HepG2 (cell line): Measurements from ENCODE around the gene NDUFV1. TPM values are rescaled to one million over a fixed set of nuclear protein-coding genes. Genes with fewer than 3 reads are reported as not detected.
A peak's percentile ranks its signal among the peaks of the same experiment; 100 is the strongest.

ENCODE experiments used
- ATF2 ChIP-seq: sonication (generic); formaldehyde crosslinking; IDR thresholded peaks from 2 replicates; pipeline ENCODE4 v1.4.0; 2020; ENCODE audit warnings: missing genetic modification reagents
- HMG20A ChIP-seq: IDR thresholded peaks from 2 replicates; pipeline ENCODE4 v1.6.1; 2016; ENCODE audit warnings: borderline replicate concordance
- NFE2L1 ChIP-seq: sonication (generic); formaldehyde crosslinking; IDR thresholded peaks from 2 replicates; pipeline ENCODE4 v1.4.0; 2020; ENCODE audit warnings: missing genetic modification reagents, mild to moderate bottlenecking, borderline replicate concordance
- PHB2 ChIP-seq: fragments of 450-650 bp; IDR thresholded peaks from 2 replicates; pipeline ENCODE4 v1.6.1; 2018; ENCODE audit not compliant: partially characterized antibody
- SKIL ChIP-seq: sonication (generic); formaldehyde crosslinking; IDR thresholded peaks from 2 replicates; pipeline ENCODE4 v1.8.0; 2022; ENCODE audit warnings: missing genetic modification reagents, mild to moderate bottlenecking, moderate library complexity, borderline replicate concordance
- THAP7 ChIP-seq: sonication (generic); formaldehyde crosslinking; IDR thresholded peaks from 2 replicates; pipeline ENCODE4 v1.8.1; 2023; ENCODE audit warnings: mild to moderate bottlenecking, missing genetic modification reagents
- ZBTB40 ChIP-seq, 2 experiments: fragments of 450-650 bp in 1 of 2; sonication (generic) in 1 of 2; formaldehyde crosslinking in 1 of 2; IDR thresholded peaks; 2 replicates each; pipeline versions ENCODE4 v1.6.1 to v1.8.0; 2016 to 2022; ENCODE audit warnings: antibody characterized with exemption in 1 of 2, mild to moderate bottlenecking in 1 of 2, missing genetic modification reagents in 1 of 2
- ZFP62 ChIP-seq: sonication (generic); formaldehyde crosslinking; IDR thresholded peaks from 2 replicates; pipeline ENCODE4 v1.4.0; 2020; ENCODE audit warnings: missing genetic modification reagents
- ZIK1 ChIP-seq: sonication (generic); formaldehyde crosslinking; IDR thresholded peaks from 2 replicates; pipeline ENCODE4 v1.5.0; 2020; ENCODE audit warnings: mild to moderate bottlenecking, low read depth, missing genetic modification reagents, borderline replicate concordance
- ZNF670 ChIP-seq: sonication (generic); formaldehyde crosslinking; IDR thresholded peaks from 2 replicates; pipeline ENCODE4 v1.8.0; 2022; ENCODE audit warnings: mild to moderate bottlenecking, missing genetic modification reagents, borderline replicate concordance
- ZNF724P ChIP-seq: sonication (generic); formaldehyde crosslinking; IDR thresholded peaks from 2 replicates; pipeline ENCODE4 v1.8.0; 2022; ENCODE audit warnings: missing genetic modification reagents, borderline replicate concordance
- ZNF850 ChIP-seq: sonication (generic); formaldehyde crosslinking; conservative IDR thresholded peaks from 2 replicates; pipeline ENCODE4 v1.9.0; 2021; ENCODE audit warnings: mild to moderate bottlenecking, missing genetic modification reagents
- ZNF878 ChIP-seq: sonication (generic); formaldehyde crosslinking; IDR thresholded peaks from 2 replicates; pipeline ENCODE4 v1.8.1; 2023; ENCODE audit warnings: mild to moderate bottlenecking, missing genetic modification reagents, moderate library complexity
- polyA plus RNA-seq, 8 experiments: library from polyadenylated mRNA; depleted of rRNA in 3 of 8; stranded (reverse) in 7 of 8; unstranded in 1 of 8; fragments of >200 nt; fragmentation: Illumina TruSeq in 4 of 8; extraction: Trizol in 4 of 8; gene quantifications; 2 replicates each; pipeline versions ENCODE4 v1.2.1 to v1.2.3, GENCODE V29; 2011 to 2016; ENCODE audit warnings: low read depth in 4 of 8, missing spikeins in 1 of 8, mixed read lengths in 1 of 8; ENCODE audit not compliant: insufficient read depth in 1 of 8
- total RNA-seq, 5 experiments: library from RNA; depleted of rRNA; stranded (reverse); fragments of >200 nt; fragmentation: Illumina TruSeq; extraction: Trizol; gene quantifications; 2 replicates each; pipeline ENCODE4 v1.2.3, GENCODE V29; 2016; ENCODE audit warnings: low read depth in 1 of 5

Gene NDUFV1
- total and polyA plus RNA-seq, 2 of the 13 experiments (the other 11 are each of a cell fraction or from before 2014, with no cell fraction given): 88.9 to 137 TPM

- TF ChIP-seq SKIL (CRISPR knock-in tag): no peak
- TF ChIP-seq ZNF670 (CRISPR knock-in tag): no peak
- no peak for TF ChIP-seq ZIK1
- TF ChIP-seq NFE2L1 (CRISPR knock-in tag): no peak
- TF ChIP-seq PHB2: no peak
- TF ChIP-seq HMG20A: no peak
- TF ChIP-seq ZNF724P (CRISPR knock-in tag): no peak
- peak; percentile 68 for TF ChIP-seq THAP7 (CRISPR knock-in tag)
- TF ChIP-seq ZNF850 (CRISPR knock-in tag): no peak
- TF ChIP-seq ZFP62 (CRISPR knock-in tag): no peak
- TF ChIP-seq ATF2 (CRISPR knock-in tag): no peak
- TF ChIP-seq ZBTB40 (IDR thresholded peaks at IDR 0.05): no peak
- TF ChIP-seq ZBTB40 (CRISPR knock-in tag; IDR thresholded peaks at IDR 0.05): 0 out of 2 replicates have a peak, but pooled peaks have one; percentile 35
- TF ChIP-seq ZNF878 (CRISPR knock-in tag): no peak
- TF ChIP-seq, all 625 proteins: peak for 143
Observed at GRCh38 chr11:67632175-67632981, 25.6 kb downstream of the NDUFV1 start (continued).
